GM23338 (cell line): ENCODE measurements around the gene ADIG. TPM values are rescaled to one million over a fixed set of nuclear protein-coding genes. Genes with fewer than 3 reads are reported as not detected.

Experiments used
- ATAC-seq: fragments of 200-7000 bp; cut with Tn5 transposase; 3 replicates; pipeline ENCODE4 v1.9.1; 2020
- DNase-seq: peaks from one replicate; pipeline ENCODE4 v3.0.0-alpha.2; 2015; ENCODE audit warnings: low spot score
- H2AFZ ChIP-seq: fragments of 200-600 bp; sonication (generic); 2 replicates; pipeline ENCODE4 v1.8.0; 2016; ENCODE audit warnings: antibody characterized with exemption, mild to moderate bottlenecking, moderate library complexity
- H3F3A ChIP-seq: fragments of 200-600 bp; sonication (generic); replicated peaks from 2 replicates; pipeline ENCODE4 v1.8.0; 2017; ENCODE audit warnings: antibody characterized with exemption, mixed run types, low read depth
- H3K27ac ChIP-seq: fragments of 200-600 bp; sonication (generic); 2 replicates; pipeline ENCODE4 v1.6.1; 2016; ENCODE audit warnings: low read depth
- H3K27me3 ChIP-seq: fragments of 200-600 bp; sonication (generic); 2 replicates; pipeline ENCODE4 v1.8.0; 2016; ENCODE audit warnings: mild to moderate bottlenecking, mixed run types, moderate library complexity; ENCODE audit not compliant: insufficient read depth
- H3K36me3 ChIP-seq: fragments of 200-600 bp; sonication (generic); 2 replicates; pipeline ENCODE4 v1.8.0; 2016; ENCODE audit warnings: mild to moderate bottlenecking; ENCODE audit not compliant: insufficient read depth
- H3K4me1 ChIP-seq: fragments of 200-600 bp; sonication (generic); 2 replicates; pipeline ENCODE4 v1.8.0; 2016; ENCODE audit warnings: mild to moderate bottlenecking, moderate library complexity; ENCODE audit not compliant: insufficient read depth
- H3K4me2 ChIP-seq: fragments of 200-600 bp; sonication (generic); 2 replicates; pipeline ENCODE4 v1.7.1; 2017; ENCODE audit warnings: mixed run types
- H3K4me3 ChIP-seq: fragments of 200-600 bp; sonication (generic); 2 replicates; pipeline ENCODE4 v1.6.1; 2016; ENCODE audit warnings: mixed run types
- H3K79me2 ChIP-seq: fragments of 200-600 bp; sonication (generic); replicated peaks from 2 replicates; pipeline ENCODE4 v1.8.0; 2017; ENCODE audit warnings: mild to moderate bottlenecking; ENCODE audit not compliant: insufficient read depth
- H3K9me2 ChIP-seq: fragments of 200-600 bp; sonication (generic); 2 replicates; pipeline ENCODE4 v1.8.0; 2017; ENCODE audit not compliant: insufficient read depth
- H4K20me1 ChIP-seq: fragments of 200-600 bp; sonication (generic); replicated peaks from 2 replicates; pipeline ENCODE4 v1.8.0; 2017; ENCODE audit warnings: mild to moderate bottlenecking; ENCODE audit not compliant: insufficient read depth
- H3K27ac Mint-ChIP-seq: 2 replicates; pipeline ENCODE4 v1.8.0; 2020; ENCODE audit warnings: inconsistent platforms, mild to moderate bottlenecking, moderate library complexity, mixed read lengths
- H3K27me3 Mint-ChIP-seq: 3 replicates; pipeline ENCODE4 v1.8.0; 2022; ENCODE audit warnings: low read depth, mild to moderate bottlenecking, moderate library complexity, mixed read lengths, inconsistent platforms; ENCODE audit not compliant: insufficient read depth, poor library complexity
- H3K36me3 Mint-ChIP-seq: 3 replicates; pipeline ENCODE4 v1.8.0; 2021; ENCODE audit warnings: low read depth, mild to moderate bottlenecking, inconsistent platforms, moderate library complexity, mixed read lengths
- H3K4me1 Mint-ChIP-seq: 3 replicates; pipeline ENCODE4 v1.8.0; 2020; ENCODE audit warnings: mild to moderate bottlenecking, inconsistent platforms, mixed read lengths
- H3K4me3 Mint-ChIP-seq: 3 replicates; pipeline ENCODE4 v1.8.0; 2021; ENCODE audit warnings: moderate library complexity, mild to moderate bottlenecking, inconsistent platforms, mixed read lengths
- H3K9me3 Mint-ChIP-seq: 3 replicates; pipeline ENCODE4 v1.8.0; 2020; ENCODE audit warnings: moderate library complexity, mild to moderate bottlenecking, inconsistent platforms, mixed read lengths
- CREB1 ChIP-seq: fragments of 250-450 bp; sonication (Bioruptor Pico); IDR thresholded peaks from 2 replicates; pipeline ENCODE4 v1.5.0; 2020; ENCODE audit warnings: low read depth, mild to moderate bottlenecking, moderate library complexity
- EZH2 ChIP-seq: fragments of 200-600 bp; sonication (generic); IDR thresholded peaks from one replicate; pipeline ENCODE4 v1.8.0; 2017; ENCODE audit warnings: antibody characterized with exemption, mild to moderate bottlenecking, low read depth; ENCODE audit not compliant: unreplicated experiment
- EZH2phosphoT487 ChIP-seq: fragments of 200-600 bp; sonication (generic); IDR thresholded peaks from one replicate; pipeline ENCODE4 v1.8.1; 2018; ENCODE audit warnings: antibody characterized with exemption; ENCODE audit not compliant: unreplicated experiment
- NANOG ChIP-seq: IDR thresholded peaks from 2 replicates; pipeline ENCODE4 v1.6.1; 2016; ENCODE audit warnings: antibody characterized with exemption, borderline replicate concordance
- POLR2AphosphoS5 ChIP-seq: IDR thresholded peaks from 2 replicates; pipeline ENCODE4 v1.6.1; 2016; ENCODE audit warnings: antibody characterized with exemption, low read depth
- STAT1 ChIP-seq: IDR thresholded peaks from one replicate; pipeline ENCODE4 v1.6.1; 2016; ENCODE audit warnings: antibody characterized with exemption; ENCODE audit not compliant: unreplicated experiment
- ZNF114 ChIP-seq: fragments of 250-450 bp; sonication (Bioruptor Pico); IDR thresholded peaks from 2 replicates; pipeline ENCODE4 v1.5.0; 2020; ENCODE audit warnings: mild to moderate bottlenecking, moderate library complexity
- ZNF331 ChIP-seq: fragments of 250-450 bp; sonication (Bioruptor Pico); IDR thresholded peaks from 2 replicates; pipeline ENCODE4 v1.5.0; 2020; ENCODE audit warnings: low read depth, mild to moderate bottlenecking, moderate library complexity
- polyA plus RNA-seq: library from polyadenylated mRNA; unstranded; fragments of >200 nt; fragmentation: Nextera tagmentation; extraction: Ambion mirVana; gene quantifications from 2 replicates; pipeline ENCODE4 v1.2.1, GENCODE V29; 2016
- total RNA-seq: library from RNA; depleted of rRNA; stranded (reverse); fragments of >200 nt; shearing (Covaris generic); gene quantifications from 2 replicates; pipeline ENCODE4 v1.2.3, GENCODE V29; 2014
- TF ChIP-seq, protein P1 (sequence below): fragments of 250-450 bp; sonication (Bioruptor Pico); IDR thresholded peaks from 2 replicates; pipeline ENCODE4 v1.5.0; 2020; ENCODE audit warnings: mild to moderate bottlenecking, moderate library complexity
- TF ChIP-seq, protein P2 (sequence below), 2 experiments: fragments of 200-600 bp in 1 of 2; sonication (generic) in 1 of 2; conservative IDR thresholded peaks; 2 replicates each; pipeline versions ENCODE4 v1.5.1 to v1.6.1; 2016 to 2017; ENCODE audit warnings: antibody characterized with exemption in 2 of 2, low read depth in 2 of 2, mild to moderate bottlenecking in 2 of 2, moderate library complexity in 1 of 2
- TF ChIP-seq, protein P3 (sequence below): IDR thresholded peaks from one replicate; pipeline ENCODE4 v1.6.1; 2018; ENCODE audit warnings: antibody characterized with exemption; ENCODE audit not compliant: unreplicated experiment

The ADIG gene
- total and polyA plus RNA-seq, 2 experiments from 2014 or later: not detected

DNA sequence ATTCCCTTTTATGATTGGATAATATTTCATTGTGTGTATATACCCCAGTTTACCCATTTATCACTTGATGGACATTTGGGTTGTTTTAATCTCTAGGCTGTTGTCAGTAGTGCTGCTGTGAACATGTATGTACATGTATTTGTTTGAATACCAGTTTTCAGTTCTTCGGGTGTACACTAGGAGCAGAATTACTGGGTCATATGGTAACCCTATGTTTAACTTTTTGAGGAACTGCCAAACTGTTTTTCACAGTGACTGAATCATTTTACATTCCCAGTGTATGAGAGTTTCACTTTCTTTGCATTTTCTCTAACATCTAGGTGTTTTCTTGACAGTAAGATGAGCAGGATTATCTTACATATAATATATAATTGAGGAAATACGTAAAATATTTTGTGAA lies 44.7 kb upstream of the ADIG start:
- Histone ChIP-seq H3K4me3 (no peak overlapping the region), H3K27me3 (no peaks in the 10 kb centered on the region), H3K9me2 (no peaks in the 10 kb centered on the region), H2AFZ (no peak overlapping the region), H4K20me1 (no peaks in the 10 kb centered on the region; the same call in 1 of the 2 replicates), H3K36me3 (peaks cover 22% of the 10 kb centered on the region), H3K4me2 (no peak overlapping the region), H3K27ac (no peak overlapping the region), H3K4me1 (no peaks in the 10 kb centered on the region), H3K79me2 (no peaks in the 10 kb centered on the region), H3F3A (no peaks in the 10 kb centered on the region)
- Mint-ChIP-seq H3K4me3 (no peak overlapping the region), H3K36me3 (peaks cover 45% of the 10 kb centered on the region), H3K27ac (no peak overlapping the region), H3K27me3 (no peaks in the 10 kb centered on the region), H3K9me3 (no peaks in the 10 kb centered on the region), H3K4me1 (no peaks in the 10 kb centered on the region)
- ATAC-seq (no peak), DNase-seq (no peak)
- no peak for TF ChIP-seq NANOG
- TF ChIP-seq, protein P1, sequence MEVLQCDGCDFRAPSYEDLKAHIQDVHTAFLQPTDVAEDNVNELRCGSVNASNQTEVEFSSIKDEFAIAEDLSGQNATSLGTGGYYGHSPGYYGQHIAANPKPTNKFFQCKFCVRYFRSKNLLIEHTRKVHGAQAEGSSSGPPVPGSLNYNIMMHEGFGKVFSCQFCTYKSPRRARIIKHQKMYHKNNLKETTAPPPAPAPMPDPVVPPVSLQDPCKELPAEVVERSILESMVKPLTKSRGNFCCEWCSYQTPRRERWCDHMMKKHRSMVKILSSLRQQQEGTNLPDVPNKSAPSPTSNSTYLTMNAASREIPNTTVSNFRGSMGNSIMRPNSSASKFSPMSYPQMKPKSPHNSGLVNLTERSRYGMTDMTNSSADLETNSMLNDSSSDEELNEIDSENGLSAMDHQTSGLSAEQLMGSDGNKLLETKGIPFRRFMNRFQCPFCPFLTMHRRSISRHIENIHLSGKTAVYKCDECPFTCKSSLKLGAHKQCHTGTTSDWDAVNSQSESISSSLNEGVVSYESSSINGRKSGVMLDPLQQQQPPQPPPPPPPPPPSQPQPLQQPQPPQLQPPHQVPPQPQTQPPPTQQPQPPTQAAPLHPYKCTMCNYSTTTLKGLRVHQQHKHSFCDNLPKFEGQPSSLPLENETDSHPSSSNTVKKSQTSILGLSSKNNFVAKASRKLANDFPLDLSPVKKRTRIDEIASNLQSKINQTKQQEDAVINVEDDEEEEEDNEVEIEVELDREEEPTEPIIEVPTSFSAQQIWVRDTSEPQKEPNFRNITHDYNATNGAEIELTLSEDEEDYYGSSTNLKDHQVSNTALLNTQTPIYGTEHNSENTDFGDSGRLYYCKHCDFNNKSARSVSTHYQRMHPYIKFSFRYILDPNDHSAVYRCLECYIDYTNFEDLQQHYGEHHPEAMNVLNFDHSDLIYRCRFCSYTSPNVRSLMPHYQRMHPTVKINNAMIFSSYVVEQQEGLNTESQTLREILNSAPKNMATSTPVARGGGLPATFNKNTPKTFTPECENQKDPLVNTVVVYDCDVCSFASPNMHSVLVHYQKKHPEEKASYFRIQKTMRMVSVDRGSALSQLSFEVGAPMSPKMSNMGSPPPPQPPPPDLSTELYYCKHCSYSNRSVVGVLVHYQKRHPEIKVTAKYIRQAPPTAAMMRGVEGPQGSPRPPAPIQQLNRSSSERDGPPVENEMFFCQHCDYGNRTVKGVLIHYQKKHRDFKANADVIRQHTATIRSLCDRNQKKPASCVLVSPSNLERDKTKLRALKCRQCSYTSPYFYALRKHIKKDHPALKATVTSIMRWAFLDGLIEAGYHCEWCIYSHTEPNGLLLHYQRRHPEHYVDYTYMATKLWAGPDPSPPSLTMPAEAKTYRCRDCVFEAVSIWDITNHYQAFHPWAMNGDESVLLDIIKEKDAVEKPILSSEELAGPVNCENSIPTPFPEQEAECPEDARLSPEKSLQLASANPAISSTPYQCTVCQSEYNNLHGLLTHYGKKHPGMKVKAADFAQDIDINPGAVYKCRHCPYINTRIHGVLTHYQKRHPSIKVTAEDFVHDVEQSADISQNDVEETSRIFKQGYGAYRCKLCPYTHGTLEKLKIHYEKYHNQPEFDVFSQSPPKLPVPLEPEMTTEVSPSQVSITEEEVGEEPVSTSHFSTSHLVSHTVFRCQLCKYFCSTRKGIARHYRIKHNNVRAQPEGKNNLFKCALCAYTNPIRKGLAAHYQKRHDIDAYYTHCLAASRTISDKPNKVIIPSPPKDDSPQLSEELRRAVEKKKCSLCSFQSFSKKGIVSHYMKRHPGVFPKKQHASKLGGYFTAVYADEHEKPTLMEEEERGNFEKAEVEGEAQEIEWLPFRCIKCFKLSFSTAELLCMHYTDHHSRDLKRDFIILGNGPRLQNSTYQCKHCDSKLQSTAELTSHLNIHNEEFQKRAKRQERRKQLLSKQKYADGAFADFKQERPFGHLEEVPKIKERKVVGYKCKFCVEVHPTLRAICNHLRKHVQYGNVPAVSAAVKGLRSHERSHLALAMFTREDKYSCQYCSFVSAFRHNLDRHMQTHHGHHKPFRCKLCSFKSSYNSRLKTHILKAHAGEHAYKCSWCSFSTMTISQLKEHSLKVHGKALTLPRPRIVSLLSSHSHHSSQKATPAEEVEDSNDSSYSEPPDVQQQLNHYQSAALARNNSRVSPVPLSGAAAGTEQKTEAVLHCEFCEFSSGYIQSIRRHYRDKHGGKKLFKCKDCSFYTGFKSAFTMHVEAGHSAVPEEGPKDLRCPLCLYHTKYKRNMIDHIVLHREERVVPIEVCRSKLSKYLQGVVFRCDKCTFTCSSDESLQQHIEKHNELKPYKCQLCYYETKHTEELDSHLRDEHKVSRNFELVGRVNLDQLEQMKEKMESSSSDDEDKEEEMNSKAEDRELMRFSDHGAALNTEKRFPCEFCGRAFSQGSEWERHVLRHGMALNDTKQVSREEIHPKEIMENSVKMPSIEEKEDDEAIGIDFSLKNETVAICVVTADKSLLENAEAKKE (CRISPR knock-in tag): no peak
- TF ChIP-seq STAT1: no peak
- TF ChIP-seq ZNF331: no peak
- TF ChIP-seq ZNF114 (CRISPR knock-in tag): no peak
- TF ChIP-seq, protein P2, sequence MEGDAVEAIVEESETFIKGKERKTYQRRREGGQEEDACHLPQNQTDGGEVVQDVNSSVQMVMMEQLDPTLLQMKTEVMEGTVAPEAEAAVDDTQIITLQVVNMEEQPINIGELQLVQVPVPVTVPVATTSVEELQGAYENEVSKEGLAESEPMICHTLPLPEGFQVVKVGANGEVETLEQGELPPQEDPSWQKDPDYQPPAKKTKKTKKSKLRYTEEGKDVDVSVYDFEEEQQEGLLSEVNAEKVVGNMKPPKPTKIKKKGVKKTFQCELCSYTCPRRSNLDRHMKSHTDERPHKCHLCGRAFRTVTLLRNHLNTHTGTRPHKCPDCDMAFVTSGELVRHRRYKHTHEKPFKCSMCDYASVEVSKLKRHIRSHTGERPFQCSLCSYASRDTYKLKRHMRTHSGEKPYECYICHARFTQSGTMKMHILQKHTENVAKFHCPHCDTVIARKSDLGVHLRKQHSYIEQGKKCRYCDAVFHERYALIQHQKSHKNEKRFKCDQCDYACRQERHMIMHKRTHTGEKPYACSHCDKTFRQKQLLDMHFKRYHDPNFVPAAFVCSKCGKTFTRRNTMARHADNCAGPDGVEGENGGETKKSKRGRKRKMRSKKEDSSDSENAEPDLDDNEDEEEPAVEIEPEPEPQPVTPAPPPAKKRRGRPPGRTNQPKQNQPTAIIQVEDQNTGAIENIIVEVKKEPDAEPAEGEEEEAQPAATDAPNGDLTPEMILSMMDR (conservative IDR thresholded peaks at IDR 0.05; ENCODE audit: low read depth in 2 of 2): no peak
- TF ChIP-seq EZH2phosphoT487: no peak
- TF ChIP-seq, protein P3, sequence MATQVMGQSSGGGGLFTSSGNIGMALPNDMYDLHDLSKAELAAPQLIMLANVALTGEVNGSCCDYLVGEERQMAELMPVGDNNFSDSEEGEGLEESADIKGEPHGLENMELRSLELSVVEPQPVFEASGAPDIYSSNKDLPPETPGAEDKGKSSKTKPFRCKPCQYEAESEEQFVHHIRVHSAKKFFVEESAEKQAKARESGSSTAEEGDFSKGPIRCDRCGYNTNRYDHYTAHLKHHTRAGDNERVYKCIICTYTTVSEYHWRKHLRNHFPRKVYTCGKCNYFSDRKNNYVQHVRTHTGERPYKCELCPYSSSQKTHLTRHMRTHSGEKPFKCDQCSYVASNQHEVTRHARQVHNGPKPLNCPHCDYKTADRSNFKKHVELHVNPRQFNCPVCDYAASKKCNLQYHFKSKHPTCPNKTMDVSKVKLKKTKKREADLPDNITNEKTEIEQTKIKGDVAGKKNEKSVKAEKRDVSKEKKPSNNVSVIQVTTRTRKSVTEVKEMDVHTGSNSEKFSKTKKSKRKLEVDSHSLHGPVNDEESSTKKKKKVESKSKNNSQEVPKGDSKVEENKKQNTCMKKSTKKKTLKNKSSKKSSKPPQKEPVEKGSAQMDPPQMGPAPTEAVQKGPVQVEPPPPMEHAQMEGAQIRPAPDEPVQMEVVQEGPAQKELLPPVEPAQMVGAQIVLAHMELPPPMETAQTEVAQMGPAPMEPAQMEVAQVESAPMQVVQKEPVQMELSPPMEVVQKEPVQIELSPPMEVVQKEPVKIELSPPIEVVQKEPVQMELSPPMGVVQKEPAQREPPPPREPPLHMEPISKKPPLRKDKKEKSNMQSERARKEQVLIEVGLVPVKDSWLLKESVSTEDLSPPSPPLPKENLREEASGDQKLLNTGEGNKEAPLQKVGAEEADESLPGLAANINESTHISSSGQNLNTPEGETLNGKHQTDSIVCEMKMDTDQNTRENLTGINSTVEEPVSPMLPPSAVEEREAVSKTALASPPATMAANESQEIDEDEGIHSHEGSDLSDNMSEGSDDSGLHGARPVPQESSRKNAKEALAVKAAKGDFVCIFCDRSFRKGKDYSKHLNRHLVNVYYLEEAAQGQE: no peak
- TF ChIP-seq EZH2: no peak
- no peak for TF ChIP-seq POLR2AphosphoS5
- TF ChIP-seq CREB1: no peak
